Esophagus muscularis mucosa (tissue), 4 donors: ENCODE results near the gene PTX4. TPM values are rescaled to one million over a fixed set of nuclear protein-coding genes. Genes with fewer than 3 reads are reported as not detected.

ENCODE experiments used
- DNase-seq: peaks from one replicate; pipeline ENCODE4 v3.0.0-alpha.2; 2017; ENCODE audit errors: extremely low spot score
- H3K27ac ChIP-seq, 4 donors: fragments of 200-600 bp; sonication (generic); replicated peaks in 1 of 4; 1 replicate in 3 of 4; 2 replicates in 1 of 4; pipeline ENCODE4 v1.5.1; 2016 to 2019; ENCODE audit warnings: mild to moderate bottlenecking in 1 of 4
- H3K27me3 ChIP-seq, 4 donors: fragments of 200-600 bp; sonication (generic); one replicate each; pipeline versions ENCODE4 v1.5.1 to v1.6.0; 2016 to 2019
- H3K36me3 ChIP-seq, 4 donors: fragments of 200-600 bp; sonication (generic); one replicate each; pipeline ENCODE4 v1.5.1; 2016 to 2019
- H3K4me1 ChIP-seq, 4 donors: fragments of 200-600 bp; sonication (generic); one replicate each; pipeline ENCODE4 v1.5.1; 2016 to 2019
- H3K4me3 ChIP-seq, 4 donors: fragments of 200-600 bp; sonication (generic); 1 replicate in 2 of 4; 2 replicates in 2 of 4; pipeline ENCODE4 v1.5.1; 2016 to 2019; ENCODE audit warnings: mild to moderate bottlenecking in 4 of 4, moderate library complexity in 1 of 4
- H3K9me3 ChIP-seq, 4 donors: fragments of 200-600 bp; sonication (generic); 1 replicate in 3 of 4; 2 replicates in 1 of 4; pipeline ENCODE4 v1.5.1; 2016 to 2019
- EP300 ChIP-seq: sonication (generic); formaldehyde crosslinking; IDR thresholded peaks from one replicate; pipeline ENCODE4 v1.6.1; 2017; ENCODE audit warnings: antibody characterized with exemption
- POLR2A ChIP-seq: fragments of 450-650 bp; IDR thresholded peaks from one replicate; pipeline ENCODE4 v1.6.1; 2017; ENCODE audit warnings: antibody characterized with exemption, moderate library complexity, mild to moderate bottlenecking, low read depth
- POLR2AphosphoS5 ChIP-seq, 2 donors: sonication (generic); formaldehyde crosslinking; IDR thresholded peaks; one replicate each; pipeline ENCODE4 v1.6.1; 2017; ENCODE audit warnings: antibody characterized with exemption in 2 of 2
- WGBS: methylation state at CpG from one replicate; pipeline ENCODE4 v1.1.5; 2018; 5-methylcytosine and 5-hydroxymethylcytosine counted together
- intact Hi-C: fragments of 100-400 bp; cut with DNase I; formaldehyde crosslinking; loops from one replicate; pipeline ENCODE4 v1.15.1; 2023
- total RNA-seq, 4 donors: library from RNA; depleted of rRNA; stranded (reverse); fragments of >200 nt; gene quantifications; one replicate each; pipeline versions ENCODE4 v1.1.0 to v1.2.1, GENCODE V29; 2016
- TF ChIP-seq, protein P1 (sequence below), 3 experiments: fragments of 200-600 bp in 2 of 3; fragments of 450-650 bp in 1 of 3; sonication (generic) in 2 of 3; IDR thresholded peaks; one replicate each; pipeline ENCODE4 v1.5.1; 2017 to 2019; ENCODE audit warnings: antibody characterized with exemption in 3 of 3, mild to moderate bottlenecking in 2 of 3, moderate library complexity in 1 of 3

Gene PTX4
- total RNA-seq, 4 donors from 2014 or later, result 0.39 to 0.75 (median 0.66) TPM; not detected in 1

DNA sequence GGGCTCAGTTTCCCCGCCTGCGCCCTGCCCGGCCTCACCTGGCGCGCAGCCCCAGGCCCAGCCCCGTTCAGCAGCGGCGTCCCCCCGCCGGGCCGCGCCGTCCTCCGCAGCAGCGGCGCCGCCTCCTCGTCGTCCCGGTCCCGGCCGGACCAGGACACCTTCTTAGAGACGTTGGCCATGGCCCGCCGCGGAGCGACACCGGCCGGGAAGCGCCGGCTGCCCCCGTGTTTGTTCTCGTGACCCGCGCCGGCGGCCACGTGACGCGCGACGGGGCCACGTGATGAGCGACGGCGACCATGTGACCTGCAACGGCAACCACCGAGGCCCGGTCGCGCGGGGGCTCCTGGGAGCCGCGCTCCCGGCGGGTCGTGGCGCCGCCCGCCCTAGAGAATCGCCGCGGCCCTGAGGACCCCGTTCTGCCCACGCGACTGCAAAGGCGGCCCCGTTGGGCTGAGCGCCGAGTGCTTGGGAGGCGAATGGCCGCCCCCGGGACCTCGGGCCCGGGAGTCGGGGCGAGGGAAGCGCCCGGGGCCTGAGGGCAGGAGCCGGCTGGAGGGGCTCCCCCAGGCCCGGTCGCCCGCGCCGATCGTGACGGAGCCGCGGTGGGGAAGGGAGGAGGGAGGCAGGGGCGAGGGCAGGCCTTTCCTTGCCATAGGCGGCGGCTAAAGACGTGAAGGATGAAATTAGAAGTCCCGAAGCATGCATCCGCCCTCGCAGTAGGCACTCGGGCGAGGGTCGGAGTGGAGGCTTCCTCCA is 13.8 kb downstream of the PTX4 start, which contains the start of gene CLCN7:
TSS of gene CLCN7 (minus strand) at position 233 of the 756 bp plus-strand sequence. CDS start at position 179, 54 bp downstream.
- 0% methylated on average over 31 of the region's 99 CpGs for WGBS
- no peaks in the 10 kb centered on the region for H3K9me3 ChIP-seq
- peak within 1 kb of the TSS; percentile 84 to 96 (median 92) for H3K27ac ChIP-seq
- H3K36me3 ChIP-seq, result no peaks in the 10 kb centered on the region
- intact Hi-C loops, result no loop called here
- no peaks in the 10 kb centered on the region for H3K27me3 ChIP-seq
- H3K4me1 ChIP-seq, result peaks cover 28 to 54% (median 45%) of the 10 kb centered on the region in 4 donors
- peak within 1 kb of the TSS; percentile 75 to 96 (median 94) for H3K4me3 ChIP-seq
- TF ChIP-seq EP300, result no peak
- TF ChIP-seq, protein P1, sequence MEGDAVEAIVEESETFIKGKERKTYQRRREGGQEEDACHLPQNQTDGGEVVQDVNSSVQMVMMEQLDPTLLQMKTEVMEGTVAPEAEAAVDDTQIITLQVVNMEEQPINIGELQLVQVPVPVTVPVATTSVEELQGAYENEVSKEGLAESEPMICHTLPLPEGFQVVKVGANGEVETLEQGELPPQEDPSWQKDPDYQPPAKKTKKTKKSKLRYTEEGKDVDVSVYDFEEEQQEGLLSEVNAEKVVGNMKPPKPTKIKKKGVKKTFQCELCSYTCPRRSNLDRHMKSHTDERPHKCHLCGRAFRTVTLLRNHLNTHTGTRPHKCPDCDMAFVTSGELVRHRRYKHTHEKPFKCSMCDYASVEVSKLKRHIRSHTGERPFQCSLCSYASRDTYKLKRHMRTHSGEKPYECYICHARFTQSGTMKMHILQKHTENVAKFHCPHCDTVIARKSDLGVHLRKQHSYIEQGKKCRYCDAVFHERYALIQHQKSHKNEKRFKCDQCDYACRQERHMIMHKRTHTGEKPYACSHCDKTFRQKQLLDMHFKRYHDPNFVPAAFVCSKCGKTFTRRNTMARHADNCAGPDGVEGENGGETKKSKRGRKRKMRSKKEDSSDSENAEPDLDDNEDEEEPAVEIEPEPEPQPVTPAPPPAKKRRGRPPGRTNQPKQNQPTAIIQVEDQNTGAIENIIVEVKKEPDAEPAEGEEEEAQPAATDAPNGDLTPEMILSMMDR (IDR thresholded peaks at IDR 0.05), result peak in 1 of 3 experiments; percentile 26
- peak; percentile 93 for TF ChIP-seq POLR2A
- TF ChIP-seq POLR2AphosphoS5 (IDR thresholded peaks at IDR 0.05), result peak; percentile 95 to 97
- DNase-seq, result peak; percentile 98

GRCh38 chr16:1474082-1474795 is 14.5 kb downstream of the PTX4 start:
- peak overlapping the region; percentile 75 to 96 (median 94) for H3K4me3 ChIP-seq
- no peaks in the 10 kb centered on the region for H3K27me3 ChIP-seq
- no peaks in the 10 kb centered on the region for H3K9me3 ChIP-seq
- DNase-seq, result no peak
- TF ChIP-seq POLR2A (no peak), EP300 (no peak), POLR2AphosphoS5 (IDR thresholded peaks at IDR 0.05) (no peak)
- TF ChIP-seq, protein P1 (IDR thresholded peaks at IDR 0.05), result no peak
- intact Hi-C loops, result no loop called here
- H3K27ac ChIP-seq, result peak overlapping the region; percentile 84 to 96 (median 92)
- WGBS, result 21% methylated on average over 21 of the region's 57 CpGs
- H3K4me1 ChIP-seq, result peaks cover 28 to 58% (median 48%) of the 10 kb centered on the region in 4 donors
- H3K36me3 ChIP-seq, result no peaks in the 10 kb centered on the region

DNA sequence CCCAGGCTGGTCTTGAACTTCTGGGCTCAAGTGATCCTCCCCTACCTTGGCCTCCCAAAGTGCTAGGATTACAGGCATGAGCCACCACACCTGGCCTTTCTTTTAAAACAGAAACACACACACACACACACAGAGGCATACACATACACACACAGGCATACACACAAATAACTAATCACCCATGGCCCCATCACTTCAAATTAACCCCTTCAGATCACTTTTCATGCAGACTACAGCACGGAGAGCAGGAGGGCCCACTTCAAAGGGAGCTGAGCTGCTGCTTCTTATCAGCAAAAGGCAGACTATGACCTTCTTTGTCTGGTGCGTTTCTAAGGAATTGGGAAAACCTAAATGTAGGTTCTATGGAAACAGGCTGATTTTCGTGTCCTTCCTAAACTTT is 15.8 kb downstream of the PTX4 start:
- no peak for DNase-seq

GRCh38 chr16:1471569-1472194 is 17.1 kb downstream of the PTX4 start:
- Histone ChIP-seq H3K4me1 (peaks cover 33 to 66% (median 48%) of the 10 kb centered on the region in 4 donors), H3K27ac (no peak overlapping the region), H3K36me3 (no peaks in the 10 kb centered on the region), H3K4me3 (no peak overlapping the region), H3K27me3 (no peaks in the 10 kb centered on the region), H3K9me3 (no peaks in the 10 kb centered on the region)
- DNase-seq, result no peak
- intact Hi-C loops, result no loop called here
- WGBS, result 80% methylated on average over 24 of the region's 26 CpGs
- TF ChIP-seq POLR2A (no peak), POLR2AphosphoS5 (IDR thresholded peaks at IDR 0.05) (no peak), EP300 (no peak)
- TF ChIP-seq, protein P1 (IDR thresholded peaks at IDR 0.05), result no peak

More for the DNA sequence above, 15.8 kb downstream of the PTX4 start:
- WGBS, result 81% methylated on average over 3 of the region's 3 CpGs
- H3K4me3 ChIP-seq, result no peak overlapping the region
- H3K9me3 ChIP-seq, result no peaks in the 10 kb centered on the region
- H3K27ac ChIP-seq, result no peak overlapping the region
- peaks cover 33 to 58% (median 48%) of the 10 kb centered on the region in 4 donors for H3K4me1 ChIP-seq
- TF ChIP-seq, protein P1 (IDR thresholded peaks at IDR 0.05), result no peak
- TF ChIP-seq POLR2AphosphoS5 (IDR thresholded peaks at IDR 0.05) (no peak), EP300 (no peak), POLR2A (no peak)
- H3K27me3 ChIP-seq, result no peaks in the 10 kb centered on the region
- intact Hi-C loops, result no loop called here
- H3K36me3 ChIP-seq, result no peaks in the 10 kb centered on the region
